ENCODE measurements around the gene HOATZ. TPM values are rescaled to one million over a fixed set of nuclear protein-coding genes. Genes with fewer than 3 reads are reported as not detected.

The HOATZ gene
- total and polyA plus RNA-seq, 8 donors = 0.18 TPM; not detected in 7

GRCh38 chr11:111531687-111532364 lies 17.2 kb downstream of the HOATZ start:
- intact Hi-C loops (cut with DNase I; ENCODE audit: low total_unique reads) = no loop called here

DNA sequence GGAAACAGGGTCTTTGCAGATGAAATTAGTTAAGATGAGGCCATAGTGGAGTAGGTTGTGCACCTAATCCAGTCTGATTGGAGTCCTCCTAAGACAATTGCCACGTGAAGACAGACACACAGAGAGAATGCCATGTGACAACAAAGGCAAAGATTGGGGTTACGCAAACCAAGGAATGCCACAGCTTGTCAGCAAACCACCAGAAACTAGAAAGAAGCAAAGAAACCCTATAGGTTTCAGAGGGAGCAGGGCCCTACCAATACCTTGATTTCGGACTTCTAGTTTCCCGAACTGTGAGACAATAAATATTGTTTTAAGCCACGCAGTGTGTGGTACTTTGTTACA lies 17.8 kb downstream of the HOATZ start:
- Histone ChIP-seq H3K9me3 (no peaks in the 10 kb centered on the region), H3K27me3 (peaks cover 0 to 4% (median 0%) of the 10 kb centered on the region in 3 donors), H3K4me3 (no peak overlapping the region), H3K4me1 (no peaks in the 10 kb centered on the region), H3K27ac (no peak overlapping the region), H3K36me3 (no peaks in the 10 kb centered on the region)
- 80 to 87% (median 83%) methylated on average over 5 of the region's 5 CpGs for WGBS, 5 donors
- intact Hi-C loops (cut with DNase I; ENCODE audit: low total_unique reads) = no loop called here
- DNase-seq = no peak
- TF ChIP-seq POLR2AphosphoS5 (IDR thresholded peaks at IDR 0.05) (no peak), EP300 (IDR thresholded peaks at IDR 0.05) (no peak), POLR2A (IDR thresholded peaks at IDR 0.05) (no peak)
- TF ChIP-seq, protein P1, sequence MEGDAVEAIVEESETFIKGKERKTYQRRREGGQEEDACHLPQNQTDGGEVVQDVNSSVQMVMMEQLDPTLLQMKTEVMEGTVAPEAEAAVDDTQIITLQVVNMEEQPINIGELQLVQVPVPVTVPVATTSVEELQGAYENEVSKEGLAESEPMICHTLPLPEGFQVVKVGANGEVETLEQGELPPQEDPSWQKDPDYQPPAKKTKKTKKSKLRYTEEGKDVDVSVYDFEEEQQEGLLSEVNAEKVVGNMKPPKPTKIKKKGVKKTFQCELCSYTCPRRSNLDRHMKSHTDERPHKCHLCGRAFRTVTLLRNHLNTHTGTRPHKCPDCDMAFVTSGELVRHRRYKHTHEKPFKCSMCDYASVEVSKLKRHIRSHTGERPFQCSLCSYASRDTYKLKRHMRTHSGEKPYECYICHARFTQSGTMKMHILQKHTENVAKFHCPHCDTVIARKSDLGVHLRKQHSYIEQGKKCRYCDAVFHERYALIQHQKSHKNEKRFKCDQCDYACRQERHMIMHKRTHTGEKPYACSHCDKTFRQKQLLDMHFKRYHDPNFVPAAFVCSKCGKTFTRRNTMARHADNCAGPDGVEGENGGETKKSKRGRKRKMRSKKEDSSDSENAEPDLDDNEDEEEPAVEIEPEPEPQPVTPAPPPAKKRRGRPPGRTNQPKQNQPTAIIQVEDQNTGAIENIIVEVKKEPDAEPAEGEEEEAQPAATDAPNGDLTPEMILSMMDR (IDR thresholded peaks at IDR 0.05) = no peak

More at GRCh38 chr11:111531687-111532364, 17.2 kb downstream of the HOATZ start:
- peaks cover 0 to 4% (median 0%) of the 10 kb centered on the region in 3 donors for H3K27me3 ChIP-seq
- no peak overlapping the region for H3K27ac ChIP-seq
- DNase-seq = peak in 1 of 2 donors; percentile 24
- no peak overlapping the region for H3K4me3 ChIP-seq
- no peaks in the 10 kb centered on the region for H3K9me3 ChIP-seq
- TF ChIP-seq EP300 (IDR thresholded peaks at IDR 0.05) = no peak
- TF ChIP-seq, protein P1 (IDR thresholded peaks at IDR 0.05) = no peak
- no peak for TF ChIP-seq POLR2A (IDR thresholded peaks at IDR 0.05)
- no peak for TF ChIP-seq POLR2AphosphoS5 (IDR thresholded peaks at IDR 0.05)
- 66 to 72% (median 69%) methylated on average over 9 of the region's 9 CpGs for WGBS, 5 donors
- no peaks in the 10 kb centered on the region for H3K4me1 ChIP-seq
- no peaks in the 10 kb centered on the region for H3K36me3 ChIP-seq

- Histone ChIP-seq H3K4me1 (peaks cover 3 to 16% (median 9%) of the 10 kb centered on the region in 4 donors), H3K36me3 (no peaks in the 10 kb centered on the region), H3K27ac (no peak overlapping the region), H3K27me3 (peaks cover 0 to 15% (median 8%) of the 10 kb centered on the region in 3 donors), H3K9me3 (no peaks in the 10 kb centered on the region), H3K4me3 (no peak overlapping the region)
- no peak for DNase-seq
- intact Hi-C loops (cut with DNase I; ENCODE audit: low total_unique reads) = no loop called here
- WGBS, 5 donors = 62 to 72% (median 68%) methylated on average over 6 of the region's 6 CpGs
- no peak for TF ChIP-seq POLR2A (IDR thresholded peaks at IDR 0.05)
- TF ChIP-seq, protein P1 (IDR thresholded peaks at IDR 0.05) = no peak
- no peak for TF ChIP-seq POLR2AphosphoS5 (IDR thresholded peaks at IDR 0.05)
- TF ChIP-seq EP300 (IDR thresholded peaks at IDR 0.05) = no peak
Measured at GRCh38 chr11:111535281-111535680, 20.7 kb downstream of the HOATZ start.

GRCh38 chr11:111537336-111537860 lies 22.8 kb downstream of the HOATZ start:
- Histone ChIP-seq H3K4me1 (peaks cover 11 to 37% (median 26%) of the 10 kb centered on the region in 4 donors), H3K27ac (no peak overlapping the region), H3K9me3 (no peaks in the 10 kb centered on the region), H3K4me3 (no peak overlapping the region), H3K27me3 (peaks cover 0 to 36% (median 20%) of the 10 kb centered on the region in 3 donors), H3K36me3 (no peaks in the 10 kb centered on the region)
- no peak for DNase-seq
- intact Hi-C loops (cut with DNase I; ENCODE audit: low total_unique reads) = no loop called here
- 80 to 86% (median 83%) methylated on average over 3 of the region's 3 CpGs for WGBS, 5 donors
- TF ChIP-seq EP300 (IDR thresholded peaks at IDR 0.05) = no peak
- TF ChIP-seq POLR2A (IDR thresholded peaks at IDR 0.05) = no peak
- TF ChIP-seq, protein P1 (IDR thresholded peaks at IDR 0.05) = no peak
- no peak for TF ChIP-seq POLR2AphosphoS5 (IDR thresholded peaks at IDR 0.05)
